Activated CD4-positive, alpha-beta T cell treated with anti-CD3 and anti-CD28 coated beads, Interleukin-2, amount 10 ng/mL, durations not matched to agents 24 days and 14 days (primary cell): ENCODE measurements around the gene GRID1. TPM values are rescaled to one million over a fixed set of nuclear protein-coding genes. Genes with fewer than 3 reads are reported as not detected.

Experiments
- DNase-seq: peaks from one replicate; pipeline ENCODE4 v3.0.0; 2022
- H3K27ac Mint-ChIP-seq: one replicate; pipeline ENCODE4 v1.8.0; 2022; ENCODE audit warnings: mild to moderate bottlenecking, mixed read lengths
- H3K27me3 Mint-ChIP-seq: one replicate; pipeline ENCODE4 v1.8.0; 2022; ENCODE audit warnings: mixed read lengths
- H3K36me3 Mint-ChIP-seq: one replicate; pipeline ENCODE4 v1.8.0; 2022; ENCODE audit warnings: low read depth, mild to moderate bottlenecking, mixed read lengths
- H3K4me1 Mint-ChIP-seq: one replicate; pipeline ENCODE4 v1.8.0; 2021; ENCODE audit warnings: mixed read lengths
- H3K4me3 Mint-ChIP-seq: one replicate; pipeline ENCODE4 v1.8.0; 2022; ENCODE audit warnings: mild to moderate bottlenecking, moderate library complexity, mixed read lengths
- H3K9me3 Mint-ChIP-seq: one replicate; pipeline ENCODE4 v1.8.0; 2021; ENCODE audit warnings: mixed read lengths
- intact Hi-C: fragments of 100-400 bp; cut with micrococcal nuclease; formaldehyde crosslinking; loops from one replicate; pipeline ENCODE4 v1.15.1; 2023
- total RNA-seq: library from RNA; stranded (reverse); gene quantifications from 2 replicates; pipeline ENCODE4 v1.2.3, GENCODE V29; 2022

Gene GRID1
- total RNA-seq, 1 donor from 2014 or later: not detected

GRCh38 chr10:86283466-86284287 lies 82.9 kb downstream of the GRID1 start:
- H3K4me1 Mint-ChIP-seq: no peaks in the 10 kb centered on the region
- no peak for DNase-seq
- no peaks in the 10 kb centered on the region for H3K9me3 Mint-ChIP-seq
- H3K27me3 Mint-ChIP-seq: peaks cover 2% of the 10 kb centered on the region
- intact Hi-C loops: no loop called here
- H3K4me3 Mint-ChIP-seq: no peak overlapping the region
- H3K36me3 Mint-ChIP-seq: no peaks in the 10 kb centered on the region
- no peak overlapping the region for H3K27ac Mint-ChIP-seq

DNA sequence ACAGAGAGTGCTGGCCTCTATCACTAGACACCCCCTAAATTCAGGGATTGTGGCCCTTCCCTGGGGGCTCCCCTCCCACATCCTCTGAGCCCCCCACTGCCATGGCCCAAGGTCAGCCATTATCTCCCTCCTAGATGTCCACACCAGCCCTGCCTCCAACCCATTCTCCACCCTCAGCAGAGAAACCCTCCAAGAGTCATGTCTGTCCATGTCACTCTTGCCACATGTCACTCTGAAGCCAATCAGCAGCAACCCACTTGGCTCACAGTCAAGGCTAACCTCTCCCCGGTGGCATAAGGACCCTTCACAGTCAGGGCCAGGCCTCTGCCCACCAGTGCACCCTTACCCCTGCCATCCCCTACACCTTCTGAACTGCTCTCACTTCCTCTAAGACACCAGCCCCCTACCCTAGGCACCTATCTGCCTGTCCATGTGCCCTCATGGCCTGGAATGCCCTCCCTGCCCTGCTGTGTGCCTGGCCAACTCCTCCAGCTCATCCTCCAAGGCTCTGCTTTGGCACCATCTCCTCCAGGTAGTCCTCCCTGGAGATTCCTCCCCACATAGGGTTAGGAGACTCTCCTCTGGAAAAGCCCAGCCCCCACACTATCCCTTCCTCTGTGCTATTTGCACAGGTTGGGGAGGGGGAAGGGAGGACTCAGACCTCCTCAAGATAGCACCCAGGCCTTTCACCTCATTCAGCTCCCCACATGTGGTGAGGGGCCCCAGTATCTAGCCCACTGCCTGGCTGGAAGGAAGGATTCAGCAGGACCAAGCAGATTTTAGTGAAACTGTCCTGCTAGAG lies 83.7 kb downstream of the GRID1 start:
- no peak overlapping the region for H3K4me3 Mint-ChIP-seq
- intact Hi-C loops: no loop called here
- H3K36me3 Mint-ChIP-seq: no peaks in the 10 kb centered on the region
- DNase-seq: no peak
- no peak overlapping the region for H3K27ac Mint-ChIP-seq
- H3K4me1 Mint-ChIP-seq: no peaks in the 10 kb centered on the region
- H3K27me3 Mint-ChIP-seq: peaks cover 2% of the 10 kb centered on the region
- no peaks in the 10 kb centered on the region for H3K9me3 Mint-ChIP-seq

DNA sequence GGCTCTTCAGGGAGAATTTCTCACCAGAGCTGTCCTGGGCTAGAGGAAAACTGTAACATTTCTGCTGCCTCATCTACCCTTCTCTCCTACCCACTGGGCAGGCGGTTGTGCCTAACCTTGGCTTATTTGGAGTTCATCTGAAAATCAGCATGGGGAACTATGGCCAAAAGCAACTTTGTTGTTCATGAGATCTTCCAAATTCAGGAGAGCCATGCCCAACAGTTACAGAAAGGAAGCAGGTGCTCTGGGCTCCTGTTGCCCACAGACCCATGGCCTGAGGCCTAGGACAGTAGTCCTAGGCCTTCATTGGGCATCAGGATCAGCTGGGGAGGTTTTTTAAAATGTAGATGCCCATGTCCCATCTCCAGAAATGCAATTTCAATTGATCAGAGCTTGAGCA lies 85.2 kb downstream of the GRID1 start:
- Mint-ChIP-seq H3K4me3 (no peak overlapping the region), H3K27me3 (peaks cover 2% of the 10 kb centered on the region), H3K36me3 (no peaks in the 10 kb centered on the region), H3K4me1 (no peaks in the 10 kb centered on the region), H3K27ac (no peak overlapping the region), H3K9me3 (peaks cover 5% of the 10 kb centered on the region)
- intact Hi-C loops: no loop called here
- DNase-seq: no peak

DNA sequence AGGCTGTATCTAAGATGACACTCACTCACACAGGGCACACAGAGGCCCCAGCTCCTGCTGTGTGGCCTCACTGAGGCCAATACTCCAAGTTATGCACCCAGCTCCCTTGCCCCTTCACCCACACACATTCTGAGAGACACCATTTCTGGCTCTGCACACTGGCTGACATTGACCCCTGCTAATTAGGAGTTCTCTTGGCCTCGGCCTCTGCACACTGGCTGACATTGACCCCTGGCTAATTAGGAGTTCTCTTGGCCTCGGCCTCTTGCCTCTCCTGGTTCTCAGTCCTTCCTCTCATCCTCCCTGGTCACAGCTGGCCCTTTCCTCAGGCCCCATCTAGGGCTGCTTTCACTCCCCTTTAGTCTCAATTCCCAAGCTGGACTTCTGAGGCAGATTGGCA lies 97.3 kb downstream of the GRID1 start:
- no peak for DNase-seq
- no peaks in the 10 kb centered on the region for H3K36me3 Mint-ChIP-seq
- no peak overlapping the region for H3K4me3 Mint-ChIP-seq
- H3K27me3 Mint-ChIP-seq: peaks cover 2% of the 10 kb centered on the region
- no peak overlapping the region for H3K27ac Mint-ChIP-seq
- no peaks in the 10 kb centered on the region for H3K4me1 Mint-ChIP-seq
- H3K9me3 Mint-ChIP-seq: no peaks in the 10 kb centered on the region
- intact Hi-C loops: no loop called here

- H3K4me3 Mint-ChIP-seq: no peak overlapping the region
- no peak overlapping the region for H3K27ac Mint-ChIP-seq
- H3K27me3 Mint-ChIP-seq: peaks cover 11% of the 10 kb centered on the region
- H3K4me1 Mint-ChIP-seq: no peaks in the 10 kb centered on the region
- DNase-seq: no peak
- no peaks in the 10 kb centered on the region for H3K36me3 Mint-ChIP-seq
- intact Hi-C loops: no loop called here
- H3K9me3 Mint-ChIP-seq: no peaks in the 10 kb centered on the region
These were observed 99.1 kb downstream of the GRID1 start for GRCh38 chr10:86267286-86268195.

DNA sequence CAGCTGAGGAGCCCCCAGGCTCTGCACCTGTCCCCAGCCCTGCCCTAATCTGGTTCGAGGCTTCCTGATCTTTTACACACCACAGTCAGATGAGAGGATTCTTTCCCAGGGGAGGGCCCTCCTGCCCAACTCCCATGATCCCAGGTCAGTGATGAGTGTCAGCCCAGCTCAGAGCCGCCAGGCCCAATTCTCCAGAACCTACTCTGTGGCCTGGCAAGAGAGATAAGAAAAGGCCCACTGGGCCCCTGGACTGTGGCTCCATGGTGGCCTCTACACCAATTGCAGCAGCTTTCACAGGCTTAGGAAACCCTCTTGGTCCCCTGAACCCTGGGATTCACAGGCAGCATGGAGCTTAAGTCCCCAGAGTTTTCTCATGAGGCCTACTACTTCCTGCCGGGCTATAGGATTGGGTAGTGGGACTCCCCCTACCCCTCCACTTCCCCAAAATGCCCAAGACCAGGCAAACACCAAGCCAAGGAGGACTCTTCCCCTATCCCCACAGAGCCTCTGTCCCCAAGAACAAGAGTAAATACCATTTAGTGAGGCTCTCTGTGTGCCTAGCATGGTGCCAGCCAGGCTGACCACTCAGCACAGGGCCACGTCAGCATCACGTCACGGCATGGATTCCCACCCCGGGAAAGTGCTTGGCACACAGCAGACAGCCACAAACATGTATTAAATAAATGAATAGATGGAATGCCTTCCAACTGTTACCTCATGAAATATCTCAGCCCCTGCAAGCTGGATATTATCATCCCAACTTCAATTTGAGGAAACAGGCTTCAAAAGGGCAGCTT lies 100.0 kb downstream of the GRID1 start:
- H3K27me3 Mint-ChIP-seq: peaks cover 13% of the 10 kb centered on the region
- no peaks in the 10 kb centered on the region for H3K9me3 Mint-ChIP-seq
- intact Hi-C loops: no loop called here
- H3K36me3 Mint-ChIP-seq: no peaks in the 10 kb centered on the region
- H3K4me1 Mint-ChIP-seq: no peaks in the 10 kb centered on the region
- no peak for DNase-seq
- H3K4me3 Mint-ChIP-seq: no peak overlapping the region
- H3K27ac Mint-ChIP-seq: no peak overlapping the region

DNA sequence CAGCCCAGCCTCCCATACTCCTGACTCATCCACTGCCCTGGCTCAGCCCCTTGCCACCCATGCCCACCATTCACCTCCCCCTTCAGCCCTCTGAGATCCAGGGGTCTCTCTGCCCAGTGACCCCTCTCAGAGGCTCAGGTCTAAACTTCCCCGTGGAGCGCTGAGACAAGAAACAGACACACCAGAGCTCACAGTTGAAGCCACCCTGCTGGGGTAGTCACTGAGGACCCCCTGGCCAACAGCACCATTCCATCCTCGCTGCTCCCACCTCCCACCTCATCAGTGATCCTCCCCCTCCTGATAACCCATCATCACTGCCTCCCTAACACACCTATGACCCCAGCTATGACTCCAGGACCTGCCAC lies 100.7 kb downstream of the GRID1 start:
- H3K9me3 Mint-ChIP-seq: no peaks in the 10 kb centered on the region
- no peaks in the 10 kb centered on the region for H3K36me3 Mint-ChIP-seq
- H3K4me1 Mint-ChIP-seq: no peaks in the 10 kb centered on the region
- H3K27me3 Mint-ChIP-seq: peaks cover 13% of the 10 kb centered on the region
- no peak for DNase-seq
- intact Hi-C loops: no loop called here
- H3K4me3 Mint-ChIP-seq: no peak overlapping the region
- H3K27ac Mint-ChIP-seq: no peak overlapping the region

GRCh38 chr10:86265236-86265894 lies 101.2 kb downstream of the GRID1 start:
- no peak for DNase-seq
- Mint-ChIP-seq H3K36me3 (no peaks in the 10 kb centered on the region), H3K27me3 (peaks cover 13% of the 10 kb centered on the region), H3K4me1 (no peaks in the 10 kb centered on the region), H3K4me3 (no peak overlapping the region), H3K27ac (no peak overlapping the region), H3K9me3 (no peaks in the 10 kb centered on the region)
- intact Hi-C loops: no loop called here

DNA sequence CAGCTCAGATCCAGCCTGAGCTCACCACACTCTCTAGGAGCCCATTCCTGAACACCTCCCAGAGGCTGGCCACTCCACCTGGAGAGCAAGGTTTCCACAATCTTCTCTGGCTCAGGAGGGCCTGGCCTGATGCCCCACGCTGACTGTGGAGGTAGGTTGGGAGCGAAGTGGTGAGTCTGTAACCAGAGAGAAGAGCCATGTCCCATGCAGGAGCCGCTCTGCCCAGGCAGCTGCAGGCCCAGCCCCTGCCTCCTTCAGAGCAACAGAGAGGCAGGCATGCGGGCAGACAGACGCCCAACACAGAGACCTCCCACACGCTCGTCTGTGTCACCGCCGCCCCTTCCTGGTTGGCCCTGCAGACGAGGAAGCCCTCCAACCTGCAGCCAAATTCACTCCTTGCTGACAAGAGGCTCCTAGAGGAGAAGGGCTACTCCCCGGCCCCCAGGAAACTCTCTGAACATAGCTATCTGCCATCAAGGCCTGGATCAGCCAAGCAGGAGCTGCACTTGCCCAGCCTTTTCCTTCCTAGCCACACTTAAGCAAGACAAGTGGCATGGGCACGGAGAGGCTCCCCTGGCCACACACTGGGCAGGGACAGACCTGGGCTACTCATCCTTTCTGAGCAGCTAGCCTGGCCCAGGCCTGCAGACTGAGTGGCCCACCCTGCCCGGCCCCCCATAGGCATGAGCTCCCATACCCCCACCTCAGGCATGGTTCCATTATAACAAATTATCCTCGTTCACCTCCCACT lies 101.9 kb downstream of the GRID1 start:
- no peak overlapping the region for H3K4me3 Mint-ChIP-seq
- intact Hi-C loops: no loop called here
- no peaks in the 10 kb centered on the region for H3K4me1 Mint-ChIP-seq
- no peak for DNase-seq
- peaks cover 18% of the 10 kb centered on the region for H3K27me3 Mint-ChIP-seq
- no peak overlapping the region for H3K27ac Mint-ChIP-seq
- H3K9me3 Mint-ChIP-seq: no peaks in the 10 kb centered on the region
- no peaks in the 10 kb centered on the region for H3K36me3 Mint-ChIP-seq

DNA sequence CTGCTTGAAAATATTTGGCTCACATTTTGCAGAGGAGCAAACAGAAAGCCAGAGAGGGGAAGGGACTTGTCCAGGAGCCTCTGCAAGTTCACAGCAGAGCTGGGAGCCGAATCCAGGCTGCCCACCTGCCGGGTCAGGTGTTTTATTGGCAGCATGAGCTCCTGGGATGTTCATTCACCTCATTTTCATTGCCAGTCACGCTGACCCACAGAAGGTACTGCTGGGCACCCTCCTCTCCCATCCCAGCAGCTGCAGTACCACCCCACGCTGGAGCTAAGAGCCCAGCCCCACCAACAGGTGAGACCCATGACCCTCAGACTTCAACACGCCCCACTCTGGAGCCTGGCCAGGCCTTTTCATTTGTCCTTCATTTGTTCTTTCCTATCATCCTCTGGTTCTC lies 102.7 kb downstream of the GRID1 start:
- Mint-ChIP-seq H3K27me3 (peaks cover 19% of the 10 kb centered on the region), H3K9me3 (no peaks in the 10 kb centered on the region), H3K4me3 (no peak overlapping the region), H3K4me1 (no peaks in the 10 kb centered on the region), H3K36me3 (no peaks in the 10 kb centered on the region), H3K27ac (no peak overlapping the region)
- intact Hi-C loops: no loop called here
- no peak for DNase-seq

GRCh38 chr10:86263209-86263608 lies 103.4 kb downstream of the GRID1 start:
- peaks cover 19% of the 10 kb centered on the region for H3K27me3 Mint-ChIP-seq
- no peak overlapping the region for H3K27ac Mint-ChIP-seq
- H3K36me3 Mint-ChIP-seq: no peaks in the 10 kb centered on the region
- no peaks in the 10 kb centered on the region for H3K4me1 Mint-ChIP-seq
- no peaks in the 10 kb centered on the region for H3K9me3 Mint-ChIP-seq
- H3K4me3 Mint-ChIP-seq: no peak overlapping the region
- intact Hi-C loops: no loop called here
- no peak for DNase-seq

DNA sequence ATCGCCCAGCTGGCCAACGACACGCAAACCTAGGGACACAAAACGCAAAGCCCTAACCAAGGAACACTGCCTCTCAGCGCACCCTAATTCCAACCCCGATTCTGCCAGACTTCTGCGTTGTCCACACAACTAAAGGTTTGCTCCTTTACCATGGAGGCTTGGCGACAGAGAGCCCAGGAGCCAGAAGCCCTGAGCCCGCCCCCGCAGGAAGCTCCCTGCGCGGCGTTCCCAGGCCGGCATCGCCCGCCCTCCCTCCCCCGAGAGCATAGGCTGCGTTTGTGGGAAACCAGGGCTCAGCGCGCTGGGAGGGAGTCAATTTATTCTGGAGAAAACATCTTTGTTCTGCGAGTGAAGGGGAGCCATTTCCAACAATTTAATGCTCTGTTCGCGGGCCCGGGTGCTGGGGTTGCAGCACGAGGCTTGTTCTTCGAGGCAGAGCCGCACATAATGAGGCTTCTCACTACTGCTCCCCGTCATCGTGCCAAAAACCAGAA lies 103.9 kb downstream of the GRID1 start:
- Mint-ChIP-seq H3K9me3 (no peaks in the 10 kb centered on the region), H3K36me3 (no peaks in the 10 kb centered on the region), H3K4me3 (no peak overlapping the region), H3K4me1 (no peaks in the 10 kb centered on the region), H3K27ac (no peak overlapping the region), H3K27me3 (peaks cover 19% of the 10 kb centered on the region)
- intact Hi-C loops: no loop called here
- DNase-seq: no peak
